Measurements from ENCODE around the gene MSRB1. TPM values are rescaled to one million over a fixed set of nuclear protein-coding genes. Genes with fewer than 3 reads are reported as not detected.

The MSRB1 gene
- total and polyA plus RNA-seq, 2 of the 13 experiments (the other 11 are each of a cell fraction or from before 2014, with no cell fraction given), result 32.1 to 75.4 TPM

DNA sequence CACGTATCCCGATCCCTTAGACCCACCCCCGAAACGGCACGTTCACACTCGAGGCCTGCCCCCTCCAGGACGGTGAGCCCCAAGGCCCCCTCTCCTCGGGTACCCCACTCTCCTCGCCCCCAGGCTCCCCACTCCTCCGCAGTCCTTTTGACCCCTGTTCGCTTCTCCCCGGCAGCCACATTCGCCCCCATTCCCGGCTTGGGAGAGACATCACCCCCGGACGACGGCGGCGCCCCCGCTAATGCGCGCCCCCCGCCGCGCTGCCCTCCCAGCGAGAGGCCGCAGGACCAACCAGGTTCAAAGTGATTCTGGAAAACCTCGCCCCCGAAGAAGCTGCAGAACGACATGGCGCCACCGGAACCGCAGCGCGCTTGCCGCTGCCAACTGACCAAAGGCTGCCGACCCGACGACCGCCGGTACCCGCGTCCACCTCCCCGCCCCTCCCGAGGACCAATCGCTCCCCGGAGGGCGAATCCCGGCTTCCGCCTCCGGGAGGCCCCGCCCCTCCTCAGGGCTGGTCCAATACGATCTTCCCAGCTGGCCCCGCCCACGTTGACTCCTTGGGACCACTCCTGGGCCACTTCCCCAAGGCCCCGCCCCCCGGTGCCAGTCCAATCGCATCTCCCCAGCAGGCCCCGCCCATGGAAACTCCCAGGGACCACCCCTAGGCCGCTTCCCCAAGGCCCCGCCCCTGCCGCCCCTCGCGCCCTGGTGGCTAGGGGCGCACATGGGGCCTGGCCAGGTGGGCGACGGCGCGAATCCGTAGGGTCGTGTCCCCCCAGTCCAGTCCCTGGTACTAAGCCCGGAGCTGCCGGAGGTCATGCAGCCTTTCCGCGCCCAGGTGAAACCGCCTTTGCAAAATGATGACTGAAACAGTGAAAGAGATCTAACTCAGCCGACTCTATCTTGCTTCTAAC, at the start of gene MSRB1 (continued):
- TF ChIP-seq, protein P1, sequence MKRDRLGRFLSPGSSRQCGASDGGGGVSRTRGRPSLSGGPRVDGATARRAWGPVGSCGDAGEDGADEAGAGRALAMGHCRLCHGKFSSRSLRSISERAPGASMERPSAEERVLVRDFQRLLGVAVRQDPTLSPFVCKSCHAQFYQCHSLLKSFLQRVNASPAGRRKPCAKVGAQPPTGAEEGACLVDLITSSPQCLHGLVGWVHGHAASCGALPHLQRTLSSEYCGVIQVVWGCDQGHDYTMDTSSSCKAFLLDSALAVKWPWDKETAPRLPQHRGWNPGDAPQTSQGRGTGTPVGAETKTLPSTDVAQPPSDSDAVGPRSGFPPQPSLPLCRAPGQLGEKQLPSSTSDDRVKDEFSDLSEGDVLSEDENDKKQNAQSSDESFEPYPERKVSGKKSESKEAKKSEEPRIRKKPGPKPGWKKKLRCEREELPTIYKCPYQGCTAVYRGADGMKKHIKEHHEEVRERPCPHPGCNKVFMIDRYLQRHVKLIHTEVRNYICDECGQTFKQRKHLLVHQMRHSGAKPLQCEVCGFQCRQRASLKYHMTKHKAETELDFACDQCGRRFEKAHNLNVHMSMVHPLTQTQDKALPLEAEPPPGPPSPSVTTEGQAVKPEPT (CRISPR knock-in tag; IDR thresholded peaks at IDR 0.05; ENCODE audit: low read depth), result 0 out of 2 replicates have a peak, but pooled peaks have one; percentile 47
- TF ChIP-seq, protein P2, sequence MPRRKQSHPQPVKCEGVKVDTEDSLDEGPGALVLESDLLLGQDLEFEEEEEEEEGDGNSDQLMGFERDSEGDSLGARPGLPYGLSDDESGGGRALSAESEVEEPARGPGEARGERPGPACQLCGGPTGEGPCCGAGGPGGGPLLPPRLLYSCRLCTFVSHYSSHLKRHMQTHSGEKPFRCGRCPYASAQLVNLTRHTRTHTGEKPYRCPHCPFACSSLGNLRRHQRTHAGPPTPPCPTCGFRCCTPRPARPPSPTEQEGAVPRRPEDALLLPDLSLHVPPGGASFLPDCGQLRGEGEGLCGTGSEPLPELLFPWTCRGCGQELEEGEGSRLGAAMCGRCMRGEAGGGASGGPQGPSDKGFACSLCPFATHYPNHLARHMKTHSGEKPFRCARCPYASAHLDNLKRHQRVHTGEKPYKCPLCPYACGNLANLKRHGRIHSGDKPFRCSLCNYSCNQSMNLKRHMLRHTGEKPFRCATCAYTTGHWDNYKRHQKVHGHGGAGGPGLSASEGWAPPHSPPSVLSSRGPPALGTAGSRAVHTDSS (CRISPR knock-in tag; conservative IDR thresholded peaks at IDR 0.05), result no peak
- TF ChIP-seq RBAK (CRISPR knock-in tag; IDR thresholded peaks at IDR 0.05) (no peak), ZNF839 (CRISPR knock-in tag; IDR thresholded peaks at IDR 0.05; ENCODE audit: borderline replicate concordance) (no peak), HMGA1 (CRISPR knock-in tag; conservative IDR thresholded peaks at IDR 0.05) (no peak), RCOR2 (CRISPR knock-in tag; IDR thresholded peaks at IDR 0.05) (no peak), ZNF354B (CRISPR knock-in tag; IDR thresholded peaks at IDR 0.05) (no peak), ZNF547 (CRISPR knock-in tag; IDR thresholded peaks at IDR 0.05) (no peak; the same call in 1 of the 2 replicates), HCFC1 (IDR thresholded peaks at IDR 0.05; ENCODE audit: low read depth, low read length) (no peak), ZNF850 (CRISPR knock-in tag; conservative IDR thresholded peaks at IDR 0.05) (0 out of 2 replicates have a peak, but pooled peaks have one; percentile 16), TAF1 (CRISPR knock-in tag; IDR thresholded peaks at IDR 0.05) (peak; percentile 96), ZNF510 (CRISPR knock-in tag; IDR thresholded peaks at IDR 0.05; ENCODE audit: low read depth) (peak; percentile 76; the same call in 1 of the 2 replicates), KDM2A (CRISPR knock-in tag; IDR thresholded peaks at IDR 0.05; ENCODE audit: borderline replicate concordance, low read depth) (peak; percentile 46; the same call in 1 of the 2 replicates), HMG20B (CRISPR knock-in tag; conservative IDR thresholded peaks at IDR 0.05) (no peak)
- TF ChIP-seq, protein P3, sequence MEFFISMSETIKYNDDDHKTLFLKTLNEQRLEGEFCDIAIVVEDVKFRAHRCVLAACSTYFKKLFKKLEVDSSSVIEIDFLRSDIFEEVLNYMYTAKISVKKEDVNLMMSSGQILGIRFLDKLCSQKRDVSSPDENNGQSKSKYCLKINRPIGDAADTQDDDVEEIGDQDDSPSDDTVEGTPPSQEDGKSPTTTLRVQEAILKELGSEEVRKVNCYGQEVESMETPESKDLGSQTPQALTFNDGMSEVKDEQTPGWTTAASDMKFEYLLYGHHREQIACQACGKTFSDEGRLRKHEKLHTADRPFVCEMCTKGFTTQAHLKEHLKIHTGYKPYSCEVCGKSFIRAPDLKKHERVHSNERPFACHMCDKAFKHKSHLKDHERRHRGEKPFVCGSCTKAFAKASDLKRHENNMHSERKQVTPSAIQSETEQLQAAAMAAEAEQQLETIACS (CRISPR knock-in tag; IDR thresholded peaks at IDR 0.05), result no peak
- TF ChIP-seq, protein P4, sequence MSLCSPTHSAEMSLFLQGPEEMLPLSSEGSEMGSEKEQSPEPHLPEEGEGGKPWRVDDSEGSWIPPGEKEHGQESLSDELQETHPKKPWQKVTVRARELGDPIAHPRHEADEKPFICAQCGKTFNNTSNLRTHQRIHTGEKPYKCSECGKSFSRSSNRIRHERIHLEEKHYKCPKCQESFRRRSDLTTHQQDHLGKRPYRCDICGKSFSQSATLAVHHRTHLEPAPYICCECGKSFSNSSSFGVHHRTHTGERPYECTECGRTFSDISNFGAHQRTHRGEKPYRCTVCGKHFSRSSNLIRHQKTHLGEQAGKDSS (CRISPR knock-in tag; IDR thresholded peaks at IDR 0.05; ENCODE audit: borderline replicate concordance, low read depth), result peak; percentile 79; the same call in 1 of the 2 replicates
- TF ChIP-seq, protein P5, sequence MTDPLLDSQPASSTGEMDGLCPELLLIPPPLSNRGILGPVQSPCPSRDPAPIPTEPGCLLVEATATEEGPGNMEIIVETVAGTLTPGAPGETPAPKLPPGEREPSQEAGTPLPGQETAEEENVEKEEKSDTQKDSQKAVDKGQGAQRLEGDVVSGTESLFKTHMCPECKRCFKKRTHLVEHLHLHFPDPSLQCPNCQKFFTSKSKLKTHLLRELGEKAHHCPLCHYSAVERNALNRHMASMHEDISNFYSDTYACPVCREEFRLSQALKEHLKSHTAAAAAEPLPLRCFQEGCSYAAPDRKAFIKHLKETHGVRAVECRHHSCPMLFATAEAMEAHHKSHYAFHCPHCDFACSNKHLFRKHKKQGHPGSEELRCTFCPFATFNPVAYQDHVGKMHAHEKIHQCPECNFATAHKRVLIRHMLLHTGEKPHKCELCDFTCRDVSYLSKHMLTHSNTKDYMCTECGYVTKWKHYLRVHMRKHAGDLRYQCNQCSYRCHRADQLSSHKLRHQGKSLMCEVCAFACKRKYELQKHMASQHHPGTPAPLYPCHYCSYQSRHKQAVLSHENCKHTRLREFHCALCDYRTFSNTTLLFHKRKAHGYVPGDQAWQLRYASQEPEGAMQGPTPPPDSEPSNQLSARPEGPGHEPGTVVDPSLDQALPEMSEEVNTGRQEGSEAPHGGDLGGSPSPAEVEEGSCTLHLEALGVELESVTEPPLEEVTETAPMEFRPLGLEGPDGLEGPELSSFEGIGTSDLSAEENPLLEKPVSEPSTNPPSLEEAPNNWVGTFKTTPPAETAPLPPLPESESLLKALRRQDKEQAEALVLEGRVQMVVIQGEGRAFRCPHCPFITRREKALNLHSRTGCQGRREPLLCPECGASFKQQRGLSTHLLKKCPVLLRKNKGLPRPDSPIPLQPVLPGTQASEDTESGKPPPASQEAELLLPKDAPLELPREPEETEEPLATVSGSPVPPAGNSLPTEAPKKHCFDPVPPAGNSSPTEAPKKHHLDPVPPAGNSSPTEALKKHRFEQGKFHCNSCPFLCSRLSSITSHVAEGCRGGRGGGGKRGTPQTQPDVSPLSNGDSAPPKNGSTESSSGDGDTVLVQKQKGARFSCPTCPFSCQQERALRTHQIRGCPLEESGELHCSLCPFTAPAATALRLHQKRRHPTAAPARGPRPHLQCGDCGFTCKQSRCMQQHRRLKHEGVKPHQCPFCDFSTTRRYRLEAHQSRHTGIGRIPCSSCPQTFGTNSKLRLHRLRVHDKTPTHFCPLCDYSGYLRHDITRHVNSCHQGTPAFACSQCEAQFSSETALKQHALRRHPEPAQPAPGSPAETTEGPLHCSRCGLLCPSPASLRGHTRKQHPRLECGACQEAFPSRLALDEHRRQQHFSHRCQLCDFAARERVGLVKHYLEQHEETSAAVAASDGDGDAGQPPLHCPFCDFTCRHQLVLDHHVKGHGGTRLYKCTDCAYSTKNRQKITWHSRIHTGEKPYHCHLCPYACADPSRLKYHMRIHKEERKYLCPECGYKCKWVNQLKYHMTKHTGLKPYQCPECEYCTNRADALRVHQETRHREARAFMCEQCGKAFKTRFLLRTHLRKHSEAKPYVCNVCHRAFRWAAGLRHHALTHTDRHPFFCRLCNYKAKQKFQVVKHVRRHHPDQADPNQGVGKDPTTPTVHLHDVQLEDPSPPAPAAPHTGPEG (CRISPR knock-in tag; IDR thresholded peaks at IDR 0.05), result peak; percentile 48; the same call in 1 of the 2 replicates

Measured in HepG2 (cell line).